Gastrocnemius medialis (tissue), 4 donors: ENCODE results near the gene ONECUT3. TPM values are rescaled to one million over a fixed set of nuclear protein-coding genes. Genes with fewer than 3 reads are reported as not detected.

Experiments used
- ATAC-seq, 2 donors: fragments of 150-250 bp; one replicate each; pipeline ENCODE4 v1.9.1; 2016
- DNase-seq, 2 donors: peaks; one replicate each; pipeline ENCODE4 v3.0.0-alpha.2; 2019
- H3K27ac ChIP-seq, 4 donors: fragments of 200-600 bp; sonication (generic); 1 replicate in 1 of 4; 2 replicates in 3 of 4; pipeline ENCODE4 v1.5.1; 2016 to 2018; ENCODE audit warnings: mild to moderate bottlenecking in 2 of 4, moderate library complexity in 1 of 4
- H3K27me3 ChIP-seq, 3 donors: fragments of 200-600 bp; sonication (generic) in 2 of 3; 1 replicate in 1 of 3; 2 replicates in 2 of 3; pipeline versions ENCODE4 v1.5.1 to v1.6.0; 2016 to 2019; ENCODE audit warnings: mild to moderate bottlenecking in 1 of 3, moderate library complexity in 1 of 3
- H3K36me3 ChIP-seq, 2 donors: fragments of 200-600 bp; sonication (generic) in 1 of 2; one replicate each; pipeline ENCODE4 v1.5.1; 2017 to 2018
- H3K4me1 ChIP-seq, 2 donors: fragments of 200-600 bp; sonication (generic) in 1 of 2; one replicate each; pipeline ENCODE4 v1.5.1; 2016 to 2017; ENCODE audit warnings: mild to moderate bottlenecking in 2 of 2
- H3K4me3 ChIP-seq, 4 donors: fragments of 200-600 bp; sonication (generic) in 3 of 4; 1 replicate in 1 of 4; 2 replicates in 3 of 4; pipeline ENCODE4 v1.5.1; 2016 to 2019; ENCODE audit warnings: mild to moderate bottlenecking in 2 of 4
- H3K9me3 ChIP-seq, 3 donors: fragments of 200-600 bp; sonication (generic) in 2 of 3; 1 replicate in 1 of 3; 2 replicates in 2 of 3; pipeline ENCODE4 v1.5.1; 2016 to 2019
- POLR2A ChIP-seq, 2 donors: fragments of 450-650 bp; IDR thresholded peaks; one replicate each; pipeline ENCODE4 v1.6.1; 2017; ENCODE audit warnings: antibody characterized with exemption in 2 of 2, mild to moderate bottlenecking in 2 of 2, moderate library complexity in 2 of 2
- in situ Hi-C, 4 donors: fragments of 200-750 bp; cut with MboI; loops; one replicate each; pipeline versions ENCODE4 v1.15.0 to v1.8.0; 2017; ENCODE audit warnings: low sequenced_read_pairs in 4 of 4
- intact Hi-C: fragments of 100-400 bp; cut with DNase I; formaldehyde crosslinking; loops from one replicate; pipeline ENCODE4 v1.15.1; 2023; ENCODE audit warnings: low total_unique reads
- total RNA-seq, 4 donors: library from RNA; depleted of rRNA; stranded (reverse); fragments of >200 nt; gene quantifications; one replicate each; pipeline versions ENCODE4 v1.1.0 to v1.2.3, GENCODE V29; 2016
- TF ChIP-seq, protein P1 (sequence below), 5 experiments: fragments of 450-650 bp in 3 of 5; fragments of 200-600 bp in 2 of 5; sonication (generic) in 2 of 5; IDR thresholded peaks in 4 of 5; conservative IDR thresholded peaks in 1 of 5; 1 replicate in 4 of 5; 2 replicates in 1 of 5; pipeline ENCODE4 v1.5.1; 2016 to 2019; ENCODE audit warnings: antibody characterized with exemption in 5 of 5, mild to moderate bottlenecking in 3 of 5, moderate library complexity in 3 of 5

The ONECUT3 gene
- total RNA-seq, 4 donors from 2014 or later: not detected

DNA sequence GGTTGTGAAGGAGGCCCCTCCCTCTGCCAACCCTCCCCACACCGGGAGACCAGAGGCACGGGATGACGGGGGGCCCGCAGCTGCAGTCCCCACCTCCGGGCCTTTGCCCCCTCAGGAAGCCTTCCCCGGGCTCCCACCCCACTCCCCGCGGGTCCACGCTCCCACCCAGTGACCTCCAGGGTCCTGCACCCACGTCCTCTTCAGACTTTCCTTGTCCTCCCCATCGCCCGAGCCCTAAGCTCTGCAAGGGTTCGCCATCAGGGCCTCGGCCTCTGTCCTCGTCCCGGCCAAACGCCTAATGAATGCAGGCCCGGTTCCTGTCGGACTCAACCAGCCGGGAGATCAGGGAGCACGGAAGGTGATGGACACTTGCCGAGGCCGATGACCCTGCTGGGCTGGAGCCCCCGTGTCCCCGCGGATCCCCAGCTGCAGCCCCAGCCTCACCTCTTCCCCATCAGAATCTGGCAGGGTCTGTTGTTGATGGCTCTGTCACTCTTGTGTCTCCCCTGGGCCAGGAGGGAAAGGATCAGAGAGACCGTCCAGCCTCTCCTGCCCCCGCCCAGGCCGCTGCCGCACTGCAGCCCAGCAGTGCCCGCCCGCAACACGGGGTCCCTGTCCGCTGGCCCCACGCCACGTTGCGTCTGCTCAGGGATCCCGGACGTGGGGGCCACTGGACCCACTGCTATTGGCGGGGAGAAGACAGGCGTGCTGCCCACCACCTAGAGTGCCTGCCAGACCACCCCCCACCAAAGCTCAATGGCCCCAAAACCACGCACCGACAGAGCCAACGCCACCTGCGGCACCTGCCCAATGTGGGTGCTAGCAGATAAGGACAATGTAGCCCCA, 53.1 kb downstream of the ONECUT3 start:
- ATAC-seq (no peak), DNase-seq (no peak)
- H3K9me3 ChIP-seq: no peaks in the 10 kb centered on the region
- in situ Hi-C loops (no loop called here), intact Hi-C loops (no loop called here)
- H3K27ac ChIP-seq: no peak overlapping the region
- no peak for TF ChIP-seq POLR2A (IDR thresholded peaks at IDR 0.05)
- TF ChIP-seq, protein P1, sequence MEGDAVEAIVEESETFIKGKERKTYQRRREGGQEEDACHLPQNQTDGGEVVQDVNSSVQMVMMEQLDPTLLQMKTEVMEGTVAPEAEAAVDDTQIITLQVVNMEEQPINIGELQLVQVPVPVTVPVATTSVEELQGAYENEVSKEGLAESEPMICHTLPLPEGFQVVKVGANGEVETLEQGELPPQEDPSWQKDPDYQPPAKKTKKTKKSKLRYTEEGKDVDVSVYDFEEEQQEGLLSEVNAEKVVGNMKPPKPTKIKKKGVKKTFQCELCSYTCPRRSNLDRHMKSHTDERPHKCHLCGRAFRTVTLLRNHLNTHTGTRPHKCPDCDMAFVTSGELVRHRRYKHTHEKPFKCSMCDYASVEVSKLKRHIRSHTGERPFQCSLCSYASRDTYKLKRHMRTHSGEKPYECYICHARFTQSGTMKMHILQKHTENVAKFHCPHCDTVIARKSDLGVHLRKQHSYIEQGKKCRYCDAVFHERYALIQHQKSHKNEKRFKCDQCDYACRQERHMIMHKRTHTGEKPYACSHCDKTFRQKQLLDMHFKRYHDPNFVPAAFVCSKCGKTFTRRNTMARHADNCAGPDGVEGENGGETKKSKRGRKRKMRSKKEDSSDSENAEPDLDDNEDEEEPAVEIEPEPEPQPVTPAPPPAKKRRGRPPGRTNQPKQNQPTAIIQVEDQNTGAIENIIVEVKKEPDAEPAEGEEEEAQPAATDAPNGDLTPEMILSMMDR (IDR thresholded peaks at IDR 0.05 in 4 of 5, conservative IDR thresholded peaks at IDR 0.05 in 1 of 5): no peak
- no peaks in the 10 kb centered on the region for H3K27me3 ChIP-seq
- no peak overlapping the region for H3K4me3 ChIP-seq
- H3K4me1 ChIP-seq: no peaks in the 10 kb centered on the region
- H3K36me3 ChIP-seq: no peaks in the 10 kb centered on the region

DNA sequence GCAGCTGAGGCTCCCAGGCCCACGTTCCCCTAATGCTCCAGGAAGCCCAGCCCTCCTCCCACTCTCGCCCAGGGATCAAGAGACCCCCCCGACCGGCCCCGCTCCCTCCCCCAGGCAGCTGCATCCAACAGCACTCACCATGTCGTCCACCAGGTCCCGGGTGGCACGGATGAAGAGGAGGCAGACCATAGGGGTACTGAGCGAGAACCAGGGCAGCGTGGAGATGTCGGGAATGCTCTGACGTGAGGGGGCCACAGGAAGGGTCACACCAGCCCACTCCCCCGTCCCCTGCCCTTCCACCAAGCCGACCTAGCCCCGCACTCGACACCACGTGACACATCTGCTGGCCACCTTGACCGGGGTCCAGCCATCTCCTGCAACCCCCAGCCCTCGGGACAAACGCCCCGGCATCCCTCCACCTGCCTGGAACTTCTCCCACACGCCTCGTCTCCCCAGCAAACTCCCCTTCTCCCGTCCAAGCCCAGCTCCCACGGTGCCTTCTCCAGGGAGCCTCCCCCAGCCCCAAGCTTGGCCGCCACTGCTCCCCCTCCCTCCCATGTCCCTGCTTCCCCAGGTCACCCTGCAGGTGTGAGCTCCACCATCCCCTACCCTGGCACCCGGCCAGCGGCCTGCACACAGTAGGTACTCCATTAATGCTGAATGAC, 53.9 kb downstream of the ONECUT3 start:
- intact Hi-C loops (no loop called here), in situ Hi-C loops (no loop called here)
- ATAC-seq (no peak), DNase-seq (no peak)
- Histone ChIP-seq H3K36me3 (no peaks in the 10 kb centered on the region), H3K4me1 (peaks cover 5% of the 10 kb centered on the region in 2 donors), H3K4me3 (no peak overlapping the region), H3K27me3 (no peaks in the 10 kb centered on the region), H3K27ac (no peak overlapping the region), H3K9me3 (no peaks in the 10 kb centered on the region)
- no peak for TF ChIP-seq POLR2A (IDR thresholded peaks at IDR 0.05)

DNA sequence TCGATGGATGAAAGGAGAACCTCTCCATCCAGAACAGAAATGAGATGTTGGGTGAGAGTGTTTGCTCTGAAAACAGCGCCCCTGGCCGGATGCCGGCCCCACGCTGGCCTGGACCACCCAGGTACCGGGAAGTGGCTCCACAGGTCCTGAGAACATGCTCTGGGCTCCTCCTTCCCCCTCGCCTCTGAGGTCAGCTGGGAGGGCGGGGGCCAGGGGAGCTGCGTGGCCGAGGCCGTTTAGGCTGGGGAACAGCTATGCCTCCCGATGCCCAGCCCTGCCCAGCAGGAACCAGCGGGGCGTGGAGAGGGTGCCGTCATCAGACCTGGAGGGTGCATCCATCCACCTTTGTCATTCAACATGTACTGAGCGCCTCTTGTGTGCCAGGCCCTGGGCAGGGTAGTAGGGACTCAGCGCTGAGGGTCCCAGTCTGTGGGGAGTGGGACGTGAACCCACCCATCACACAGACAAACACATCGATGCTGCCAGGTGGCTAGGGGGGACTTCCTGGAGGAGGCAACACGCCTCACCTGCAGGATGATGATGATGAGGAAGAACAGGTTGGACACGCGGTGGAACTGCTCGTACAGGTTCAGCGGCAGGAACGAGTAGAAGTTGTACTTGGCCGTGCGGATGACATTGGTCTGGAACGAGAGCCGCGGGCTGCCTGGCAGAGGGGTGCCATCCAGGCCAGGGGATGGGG, 54.5 kb downstream of the ONECUT3 start:
- in situ Hi-C loops: no loop called here
- intact Hi-C loops: no loop called here

DNA sequence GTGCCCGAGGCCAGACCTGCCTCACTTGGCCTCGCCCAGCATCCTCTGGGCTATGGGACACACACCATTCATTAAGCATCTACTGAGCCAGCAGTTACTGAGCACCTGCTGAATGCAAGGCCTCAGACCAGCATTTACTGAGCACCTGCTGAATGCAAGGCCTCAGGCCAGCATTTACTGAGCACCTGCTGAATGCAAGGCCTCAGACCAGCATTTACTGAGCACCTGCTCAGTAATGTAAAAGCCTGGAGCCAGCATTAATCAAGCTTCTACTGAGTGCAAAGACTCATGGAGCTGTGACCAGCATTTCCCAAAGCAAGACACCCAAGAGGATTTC, 55.1 kb downstream of the ONECUT3 start:
- Histone ChIP-seq H3K27ac (no peak overlapping the region), H3K36me3 (no peaks in the 10 kb centered on the region), H3K4me3 (no peak overlapping the region), H3K4me1 (peaks cover 13 to 15% of the 10 kb centered on the region in 2 donors), H3K27me3 (no peaks in the 10 kb centered on the region), H3K9me3 (no peaks in the 10 kb centered on the region)
- ATAC-seq (no peak), DNase-seq (no peak)
- in situ Hi-C loops: no loop called here
- TF ChIP-seq POLR2A (IDR thresholded peaks at IDR 0.05): no peak
- TF ChIP-seq, protein P1 (IDR thresholded peaks at IDR 0.05 in 4 of 5, conservative IDR thresholded peaks at IDR 0.05 in 1 of 5): no peak
- intact Hi-C loops: no loop called here

More for the DNA sequence above, 54.5 kb downstream of the ONECUT3 start:
- H3K4me3 ChIP-seq: no peak overlapping the region
- no peak overlapping the region for H3K27ac ChIP-seq
- ATAC-seq (no peak), DNase-seq (no peak)
- no peaks in the 10 kb centered on the region for H3K9me3 ChIP-seq
- H3K36me3 ChIP-seq: no peaks in the 10 kb centered on the region
- TF ChIP-seq, protein P1 (IDR thresholded peaks at IDR 0.05 in 4 of 5, conservative IDR thresholded peaks at IDR 0.05 in 1 of 5): no peak
- no peak for TF ChIP-seq POLR2A (IDR thresholded peaks at IDR 0.05)
- H3K27me3 ChIP-seq: no peaks in the 10 kb centered on the region
- peaks cover 8 to 10% of the 10 kb centered on the region in 2 donors for H3K4me1 ChIP-seq

DNA sequence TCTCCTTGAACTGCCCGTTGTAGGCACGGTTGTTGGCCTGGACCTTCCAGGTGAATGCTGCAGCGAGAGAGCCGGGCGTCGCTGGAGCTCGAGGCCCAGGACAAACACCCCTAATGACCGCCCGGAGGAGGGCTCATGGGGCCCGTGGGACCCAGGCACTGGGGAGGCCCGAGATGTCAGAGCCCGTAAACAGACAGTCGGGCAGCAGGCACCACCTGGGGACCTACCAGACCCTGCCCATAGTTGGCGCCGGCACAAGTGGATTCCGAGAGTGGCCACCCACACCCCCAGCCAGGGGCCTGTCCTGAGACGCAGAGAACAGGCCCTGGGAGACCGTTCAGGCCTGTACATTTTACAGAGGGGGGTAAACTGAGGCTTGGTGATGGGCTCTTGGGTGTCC, 56.4 kb downstream of the ONECUT3 start:
- H3K36me3 ChIP-seq: no peaks in the 10 kb centered on the region
- H3K27ac ChIP-seq: no peak overlapping the region
- ATAC-seq (no peak), DNase-seq (no peak)
- H3K9me3 ChIP-seq: no peaks in the 10 kb centered on the region
- H3K27me3 ChIP-seq: no peaks in the 10 kb centered on the region
- H3K4me1 ChIP-seq: peaks cover 14 to 18% of the 10 kb centered on the region in 2 donors
- TF ChIP-seq, protein P1 (IDR thresholded peaks at IDR 0.05 in 4 of 5, conservative IDR thresholded peaks at IDR 0.05 in 1 of 5): no peak
- no peak for TF ChIP-seq POLR2A (IDR thresholded peaks at IDR 0.05)
- no peak overlapping the region for H3K4me3 ChIP-seq
- in situ Hi-C loops: no loop called here
- intact Hi-C loops: no loop called here
